ENCODE measurements around the gene TEX261. TPM values are rescaled to one million over a fixed set of nuclear protein-coding genes. Genes with fewer than 3 reads are reported as not detected.
"Not testable (repeated sequence)": the region's sequence is repeated elsewhere in the genome, so short reads cannot be mapped to it uniquely, and the experiment has no call there.

TEX261 gene
- polyA plus RNA-seq (ENCODE audit: insufficient read length): 40.2 TPM

- peak; percentile 86 for DNase-seq
Measured at GRCh38 chr2:70994699-70995425, at the start of gene TEX261. Gene TEX261 (minus strand): TSS chr2:70994873. CDS start chr2:70994757, 116 bp downstream.

- DNase-seq: no peak
Measured at GRCh38 chr2:71043531-71044407, 49.1 kb upstream of the TEX261 start.

GRCh38 chr2:71042287-71042686 is 47.6 kb upstream of the TEX261 start:
- no peak for DNase-seq

GRCh38 chr2:71036296-71036695 is 41.6 kb upstream of the TEX261 start:
- DNase-seq: not testable (repeated sequence)

- DNase-seq: not testable (repeated sequence)
Measured at GRCh38 chr2:71023553-71024243, 29.0 kb upstream of the TEX261 start.

- DNase-seq: not testable (repeated sequence)
Measured at GRCh38 chr2:71021394-71021793, 26.7 kb upstream of the TEX261 start.

- not testable (repeated sequence) for DNase-seq
Measured at GRCh38 chr2:71019989-71020388, 25.3 kb upstream of the TEX261 start.

GRCh38 chr2:71018625-71019024 is 24.0 kb upstream of the TEX261 start:
- DNase-seq: no peak

- DNase-seq: not testable (repeated sequence)
Measured at GRCh38 chr2:71011786-71012185, 17.1 kb upstream of the TEX261 start.

- DNase-seq: no peak
Measured at GRCh38 chr2:71008342-71008741, 13.7 kb upstream of the TEX261 start.

GRCh38 chr2:71006955-71007799 is 12.5 kb upstream of the TEX261 start:
- no peak for DNase-seq

GRCh38 chr2:71006323-71006722 is 11.7 kb upstream of the TEX261 start:
- no peak for DNase-seq

- DNase-seq: no peak
Measured at GRCh38 chr2:71005271-71006202, 10.9 kb upstream of the TEX261 start.

- DNase-seq: no peak
Measured at GRCh38 chr2:71004857-71005256, 10.2 kb upstream of the TEX261 start.

- DNase-seq: no peak
Measured at GRCh38 chr2:71003966-71004755, 9.5 kb upstream of the TEX261 start.

- DNase-seq: no peak
Measured at GRCh38 chr2:71003396-71003795, 8.7 kb upstream of the TEX261 start.

GRCh38 chr2:71001981-71002570 is 7.4 kb upstream of the TEX261 start:
- no peak for DNase-seq

GRCh38 chr2:71001592-71001927 is 6.9 kb upstream of the TEX261 start:
- DNase-seq: no peak

- peak; percentile 32 for DNase-seq
Measured at GRCh38 chr2:71000780-71001591, 6.3 kb upstream of the TEX261 start.
